Stimulated activated CD4-positive, alpha-beta T cell treated with anti-CD3 and anti-CD28 coated beads, Interleukin-2, amount 100 ng/mL, for 48 hours (primary cell): Measurements from ENCODE around the gene VGLL4.
A peak's percentile ranks its signal among the peaks of the same experiment; 100 is the strongest.

ENCODE experiments used
- DNase-seq, 2 donors: peaks; one replicate each; pipeline ENCODE4 v3.0.0-alpha.2; 2020

Gene VGLL4

GRCh38 chr3:11651900-11652299 is 8.2 kb upstream of the VGLL4 start:
- no peak for DNase-seq

- no peak for DNase-seq
Measured at GRCh38 chr3:11651477-11651876, 7.8 kb upstream of the VGLL4 start.

- no peak for DNase-seq
Measured at GRCh38 chr3:11650391-11650790, 6.7 kb upstream of the VGLL4 start.

GRCh38 chr3:11648735-11649134 is 5.0 kb upstream of the VGLL4 start:
- no peak for DNase-seq

- peak in 1 of 2 donors; percentile 24 for DNase-seq
Measured at GRCh38 chr3:11643201-11643603, 513 bp downstream of the VGLL4 start.

GRCh38 chr3:11642431-11643191 is 1.1 kb downstream of the VGLL4 start:
- DNase-seq, result peak; percentile 49 to 55

GRCh38 chr3:11641683-11642430 is 1.9 kb downstream of the VGLL4 start:
- DNase-seq, result no peak

GRCh38 chr3:11641316-11641682 is 2.4 kb downstream of the VGLL4 start:
- DNase-seq, result no peak

GRCh38 chr3:11640009-11640673 is 3.6 kb downstream of the VGLL4 start:
- no peak for DNase-seq

GRCh38 chr3:11638495-11639358 is 5.0 kb downstream of the VGLL4 start:
- DNase-seq, result no peak

GRCh38 chr3:11637901-11638458 is 5.7 kb downstream of the VGLL4 start:
- DNase-seq, result no peak

GRCh38 chr3:11636394-11636770 is 7.3 kb downstream of the VGLL4 start:
- DNase-seq, result no peak

GRCh38 chr3:11635680-11636393 is 7.9 kb downstream of the VGLL4 start:
- DNase-seq, result no peak

GRCh38 chr3:11634974-11635612 is 8.6 kb downstream of the VGLL4 start:
- no peak for DNase-seq

- no peak for DNase-seq
Measured at GRCh38 chr3:11634081-11634635, 9.6 kb downstream of the VGLL4 start.

- no peak for DNase-seq
Measured at GRCh38 chr3:11632966-11633365, 10.7 kb downstream of the VGLL4 start.

GRCh38 chr3:11632564-11632963 is 11.2 kb downstream of the VGLL4 start:
- no peak for DNase-seq

- DNase-seq, result no peak
Measured at GRCh38 chr3:11631820-11632219, 11.9 kb downstream of the VGLL4 start.

GRCh38 chr3:11629716-11630115 is 14.0 kb downstream of the VGLL4 start:
- no peak for DNase-seq

GRCh38 chr3:11627612-11628011 is 16.1 kb downstream of the VGLL4 start:
- no peak for DNase-seq

- no peak for DNase-seq
Measured at GRCh38 chr3:11626084-11626463, 17.6 kb downstream of the VGLL4 start.
